Upper lobe of left lung (tissue), 6 donors: Measurements from ENCODE around the gene PDZD11. TPM values are rescaled to one million over a fixed set of nuclear protein-coding genes. Genes with fewer than 3 reads are reported as not detected.
"Not testable (repeated sequence)": the region's sequence is repeated elsewhere in the genome, so short reads cannot be mapped to it uniquely, and the experiment has no call there.

Source experiments
- ATAC-seq, 2 donors: fragments of 200-7000 bp; cut with Tn5 transposase; one replicate each; pipeline ENCODE4 v1.9.1; 2022; ENCODE audit warnings: mild to moderate bottlenecking in 2 of 2, moderate library complexity in 2 of 2; ENCODE audit not compliant: low FRiP score in 2 of 2
- DNase-seq, 2 donors: peaks; one replicate each; pipeline ENCODE4 v3.0.0-alpha.2; 2019 to 2020
- H3K27ac ChIP-seq, 4 donors: fragments of 200-600 bp; sonication (generic); one replicate each; pipeline ENCODE4 v1.5.1; 2016 to 2019
- H3K27me3 ChIP-seq, 4 donors: fragments of 200-600 bp; sonication (generic); one replicate each; pipeline ENCODE4 v1.5.1; 2017 to 2019
- H3K36me3 ChIP-seq, 4 donors: fragments of 200-600 bp; sonication (generic); one replicate each; pipeline ENCODE4 v1.5.1; 2016 to 2019
- H3K4me1 ChIP-seq, 4 donors: fragments of 200-600 bp; sonication (generic); one replicate each; pipeline ENCODE4 v1.5.1; 2018 to 2019
- H3K4me3 ChIP-seq, 4 donors: fragments of 200-600 bp; sonication (generic); one replicate each; pipeline ENCODE4 v1.5.1; 2017 to 2019; ENCODE audit warnings: mild to moderate bottlenecking in 2 of 4, moderate library complexity in 1 of 4
- H3K9me3 ChIP-seq, 4 donors: fragments of 200-600 bp; sonication (generic); one replicate each; pipeline ENCODE4 v1.5.1; 2018 to 2019
- CTCF ChIP-seq, 6 experiments: fragments of 450-650 bp in 4 of 6; fragments of 200-600 bp in 2 of 6; sonication (generic) in 2 of 6; IDR thresholded peaks; one replicate each; pipeline ENCODE4 v1.5.1; 2016 to 2019; ENCODE audit warnings: antibody characterized with exemption in 6 of 6
- EP300 ChIP-seq, 4 donors: sonication (generic); formaldehyde crosslinking; IDR thresholded peaks; one replicate each; pipeline ENCODE4 v1.5.1; 2017; ENCODE audit warnings: antibody characterized with exemption in 4 of 4, control low read depth in 2 of 4
- POLR2A ChIP-seq, 4 donors: fragments of 450-650 bp; IDR thresholded peaks; one replicate each; pipeline ENCODE4 v1.5.1; 2016 to 2017; ENCODE audit warnings: antibody characterized with exemption in 4 of 4, mild to moderate bottlenecking in 2 of 4
- POLR2AphosphoS5 ChIP-seq, 2 donors: sonication (generic); formaldehyde crosslinking; IDR thresholded peaks; one replicate each; pipeline ENCODE4 v1.5.1; 2017; ENCODE audit warnings: antibody characterized with exemption in 2 of 2
- WGBS, 2 donors: methylation state at CpG; one replicate each; pipeline ENCODE4 v1.1.5; 2017 to 2018; 5-methylcytosine and 5-hydroxymethylcytosine counted together
- total RNA-seq, 6 donors: library from RNA; depleted of rRNA in 4 of 6; stranded (reverse); fragments of >200 nt in 4 of 6; gene quantifications; one replicate each; pipeline versions ENCODE4 v1.1.0 to v1.2.1, GENCODE V29; 2016 to 2021
- donor health status: DM: no; HTN: no; CAD: no; lungs with moderate emphysema.
- donor health status: DM: no; HTN: yes; CAD: no; lungs with severe emphysema.

PDZD11 gene
- total RNA-seq, 6 donors from 2014 or later = 12.1 to 28.4 (median 21.4) TPM

DNA sequence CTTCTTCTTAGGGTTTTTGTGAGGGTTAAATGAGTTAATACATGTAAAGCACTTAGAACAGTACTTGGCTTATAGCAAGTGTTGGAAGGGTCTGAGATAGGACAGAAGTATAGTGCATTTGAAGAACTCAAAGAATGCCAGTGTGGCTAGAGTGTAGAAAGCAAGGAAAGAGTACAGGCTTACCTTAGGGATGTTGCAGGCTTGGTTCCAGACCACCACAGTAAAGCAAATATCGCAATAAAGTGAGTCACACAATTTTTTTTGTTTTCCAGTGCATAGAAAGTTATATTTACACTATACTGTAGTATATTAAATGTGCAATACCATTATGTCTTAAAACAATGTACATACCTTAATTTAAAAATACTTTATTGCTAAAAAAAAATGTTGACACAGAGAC, 41.4 kb upstream of the PDZD11 start:
- Histone ChIP-seq H3K36me3 (no peaks in the 10 kb centered on the region), H3K9me3 (no peaks in the 10 kb centered on the region), H3K27ac (no peak overlapping the region), H3K27me3 (no peaks in the 10 kb centered on the region), H3K4me3 (no peak overlapping the region), H3K4me1 (no peaks in the 10 kb centered on the region)
- ATAC-seq = no peak
- TF ChIP-seq CTCF (IDR thresholded peaks at IDR 0.05) (no peak), POLR2AphosphoS5 (IDR thresholded peaks at IDR 0.05) (no peak), POLR2A (IDR thresholded peaks at IDR 0.05) (no peak), EP300 (IDR thresholded peaks at IDR 0.05) (no peak)
- DNase-seq = no peak
- 70 to 100% methylated on average over 1 of the region's 1 CpG for WGBS, 2 donors

- no peaks in the 10 kb centered on the region for H3K9me3 ChIP-seq
- no peaks in the 10 kb centered on the region for H3K36me3 ChIP-seq
- H3K27me3 ChIP-seq = no peaks in the 10 kb centered on the region
- no peak for TF ChIP-seq POLR2AphosphoS5 (IDR thresholded peaks at IDR 0.05)
- no peak for TF ChIP-seq POLR2A (IDR thresholded peaks at IDR 0.05)
- no peak for TF ChIP-seq CTCF (IDR thresholded peaks at IDR 0.05)
- no peak for TF ChIP-seq EP300 (IDR thresholded peaks at IDR 0.05)
- H3K27ac ChIP-seq = no peak overlapping the region
- H3K4me3 ChIP-seq = no peak overlapping the region
- H3K4me1 ChIP-seq = no peaks in the 10 kb centered on the region
- ATAC-seq (no peak), DNase-seq (no peak)
- WGBS, 2 donors = 86 to 98% methylated on average over 2 of the region's 2 CpGs
Observed at GRCh38 chrX:70324326-70324725, 34.6 kb upstream of the PDZD11 start.

- not testable (repeated sequence) for H3K27me3 ChIP-seq, H3K27ac ChIP-seq, ATAC-seq, H3K4me3 ChIP-seq, H3K4me1 ChIP-seq, DNase-seq, H3K9me3 ChIP-seq, H3K36me3 ChIP-seq
- 93% methylated on average over 5 to 6 of the region's 6 CpGs for WGBS, 2 donors
Observed at GRCh38 chrX:70323628-70324027, 33.9 kb upstream of the PDZD11 start.

GRCh38 chrX:70322784-70323183, 33.1 kb upstream of the PDZD11 start:
- TF ChIP-seq CTCF (IDR thresholded peaks at IDR 0.05) (no peak), POLR2AphosphoS5 (IDR thresholded peaks at IDR 0.05) (no peak), EP300 (IDR thresholded peaks at IDR 0.05) (no peak)
- Histone ChIP-seq H3K27me3 (no peaks in the 10 kb centered on the region), H3K27ac (no peak overlapping the region), H3K36me3 (no peaks in the 10 kb centered on the region), H3K4me3 (no peak overlapping the region), H3K9me3 (no peaks in the 10 kb centered on the region), H3K4me1 (no peaks in the 10 kb centered on the region)
- DNase-seq (no peak), ATAC-seq (no peak)
- 86 to 100% methylated on average over 4 of the region's 4 CpGs for WGBS, 2 donors

GRCh38 chrX:70313503-70313902, 23.8 kb upstream of the PDZD11 start:
- H3K27me3 ChIP-seq = no peaks in the 10 kb centered on the region
- DNase-seq (no peak), ATAC-seq (no peak)
- no peak overlapping the region for H3K27ac ChIP-seq
- no peaks in the 10 kb centered on the region for H3K9me3 ChIP-seq
- 95 to 100% methylated on average over 1 of the region's 1 CpG for WGBS, 2 donors
- no peaks in the 10 kb centered on the region for H3K36me3 ChIP-seq
- no peaks in the 10 kb centered on the region for H3K4me1 ChIP-seq
- H3K4me3 ChIP-seq = no peak overlapping the region
- no peak for TF ChIP-seq CTCF (IDR thresholded peaks at IDR 0.05)
- no peak for TF ChIP-seq POLR2A (IDR thresholded peaks at IDR 0.05)
- no peak for TF ChIP-seq POLR2AphosphoS5 (IDR thresholded peaks at IDR 0.05)
- no peak for TF ChIP-seq EP300 (IDR thresholded peaks at IDR 0.05)
